Forelimb muscle (tissue), 1 donor: ENCODE measurements around the gene LRRC9. TPM values are rescaled to one million over a fixed set of nuclear protein-coding genes. Genes with fewer than 3 reads are reported as not detected.
A peak's percentile ranks its signal among the peaks of the same experiment; 100 is the strongest.
"Not testable (repeated sequence)": the region's sequence is repeated elsewhere in the genome, so short reads cannot be mapped to it uniquely, and the experiment has no call there.

Source experiments
- DNase-seq: peaks from one replicate; pipeline ENCODE4 v3.0.0-alpha.2; 2013; ENCODE audit warnings: low read depth
- polyA plus RNA-seq: library from polyadenylated mRNA; unstranded; fragments of 120-200 nt; gene quantifications from one replicate; pipeline ENCODE4 v1.2.1, GENCODE V29; 2013; ENCODE audit not compliant: insufficient read length

The LRRC9 gene
- polyA plus RNA-seq, 1 donor, result 0.47 TPM

GRCh38 chr14:60061371-60061770 is 141.4 kb downstream of the LRRC9 start:
- no peak for DNase-seq

DNA sequence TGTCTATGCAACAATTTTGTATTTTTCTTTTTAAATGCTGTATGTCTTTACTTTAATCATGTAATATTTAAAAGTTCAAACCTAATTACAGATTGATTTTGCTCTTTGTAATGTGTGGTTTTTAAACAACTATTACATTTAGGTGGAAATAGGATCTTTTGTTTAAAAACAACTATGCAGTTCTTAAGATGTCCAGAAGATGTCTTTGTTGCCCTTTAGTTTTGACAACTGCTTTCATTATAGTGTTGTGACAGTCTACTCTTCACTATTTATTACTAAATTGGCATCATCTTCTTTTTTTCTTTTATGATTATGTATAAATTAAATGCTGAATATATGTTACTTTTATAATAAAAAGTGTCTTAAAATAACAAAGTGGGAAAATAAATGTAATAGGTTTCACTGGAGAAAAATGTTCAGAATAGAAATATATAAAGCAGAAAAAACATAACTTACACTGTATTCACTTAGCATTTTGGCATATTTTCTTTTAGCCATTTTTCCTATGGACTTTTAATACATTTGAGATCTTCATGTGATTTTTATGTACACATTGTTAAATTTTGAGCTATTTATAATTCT is 144.6 kb downstream of the LRRC9 start:
- peak; percentile 24 for DNase-seq

- DNase-seq, result no peak
Observed at GRCh38 chr14:60067882-60068281, 147.9 kb downstream of the LRRC9 start.

- DNase-seq, result no peak
Observed at GRCh38 chr14:60079723-60080122, 159.8 kb downstream of the LRRC9 start.

DNA sequence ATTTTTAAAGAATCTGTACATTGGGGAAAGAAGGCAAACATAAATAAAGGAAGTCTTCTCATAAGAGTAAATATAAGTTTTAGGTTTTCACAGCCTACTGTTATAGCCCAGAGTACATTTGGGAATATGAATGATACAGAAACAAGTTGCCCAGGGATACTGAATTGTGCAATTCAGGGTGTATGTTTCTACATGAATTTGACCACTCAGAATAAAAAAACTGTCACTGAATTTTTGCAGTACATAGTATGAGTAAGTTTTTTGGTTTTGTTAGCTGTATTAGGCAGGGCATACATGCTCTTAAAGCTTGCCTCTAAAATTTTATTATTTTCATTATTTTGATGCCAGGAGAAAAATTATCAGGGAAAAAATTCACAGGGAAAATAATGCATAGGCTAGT is 165.1 kb downstream of the LRRC9 start:
- no peak for DNase-seq

DNA sequence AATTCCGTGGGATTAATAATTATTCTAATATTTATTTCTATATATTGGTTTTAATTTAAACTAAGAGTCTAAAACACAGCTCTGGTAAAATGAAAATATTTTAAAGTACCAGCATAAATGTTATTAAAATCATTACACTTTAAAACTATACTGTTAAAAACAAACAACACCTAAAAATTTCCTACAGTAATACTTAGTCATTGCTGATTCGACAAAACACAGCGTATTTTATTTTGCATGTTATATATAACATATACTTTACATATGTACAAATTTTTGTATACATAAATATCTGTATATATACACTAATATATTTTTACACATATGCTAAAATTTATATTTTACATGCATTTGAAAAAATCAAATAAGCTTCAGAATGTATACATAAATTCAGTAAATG is 165.7 kb downstream of the LRRC9 start:
- no peak for DNase-seq

GRCh38 chr14:60087668-60088067 is 167.7 kb downstream of the LRRC9 start:
- no peak for DNase-seq

DNA sequence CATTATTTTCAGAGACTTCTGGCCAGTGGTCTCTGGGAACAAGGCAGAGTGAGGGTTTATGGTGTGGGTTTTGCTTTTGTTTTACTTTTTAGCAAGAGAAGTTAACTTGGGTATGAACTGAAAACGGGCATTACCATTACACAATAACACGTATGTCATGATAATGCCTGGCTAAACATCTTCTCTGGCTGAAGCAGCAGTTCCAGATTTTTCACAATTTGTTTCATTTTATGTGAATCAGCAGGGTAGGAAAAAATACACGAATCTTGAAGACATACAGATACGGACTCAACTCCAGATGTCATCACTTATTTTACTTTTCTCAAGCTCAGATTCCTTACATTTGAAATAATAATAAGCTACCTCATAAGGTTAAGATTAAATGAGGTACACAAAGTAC is 169.3 kb downstream of the LRRC9 start:
- no peak for DNase-seq

GRCh38 chr14:60090864-60091519 is 171.0 kb downstream of the LRRC9 start:
- peak; percentile 26 for DNase-seq

GRCh38 chr14:60091550-60092525 is 171.9 kb downstream of the LRRC9 start, which contains the start of gene PCNX4:
PCNX4 (plus strand) TSS chr14:60091923; CDS start chr14:60107639, 15,716 bp downstream.
- DNase-seq, result peak; percentile 97

DNA sequence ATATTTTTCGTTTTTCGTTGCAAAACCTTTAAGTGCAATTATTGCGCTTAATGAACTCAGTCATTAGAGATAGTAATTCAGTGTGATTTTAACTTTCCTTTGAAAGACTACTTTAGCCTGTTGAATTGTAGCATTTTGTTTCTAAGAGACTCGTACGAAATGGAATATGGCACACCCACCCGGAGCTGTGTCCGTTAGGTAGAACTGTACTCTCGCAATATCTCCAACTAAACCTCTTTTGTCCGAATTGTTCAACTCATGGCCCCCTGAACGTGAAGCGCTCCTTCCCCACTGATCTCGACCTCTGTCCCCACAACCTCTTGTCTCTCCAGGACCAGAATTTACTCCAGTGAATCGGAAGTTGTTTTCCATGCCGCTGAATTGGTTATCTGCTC is 172.6 kb downstream of the LRRC9 start:
- DNase-seq, result peak; percentile 32

GRCh38 chr14:60093080-60093479 is 173.1 kb downstream of the LRRC9 start:
- DNase-seq, result no peak

GRCh38 chr14:60093606-60094005 is 173.7 kb downstream of the LRRC9 start:
- no peak for DNase-seq

GRCh38 chr14:60094306-60094897 is 174.5 kb downstream of the LRRC9 start:
- no peak for DNase-seq

GRCh38 chr14:60095231-60095630 is 175.3 kb downstream of the LRRC9 start:
- DNase-seq, result no peak

GRCh38 chr14:60095781-60096450 is 176.0 kb downstream of the LRRC9 start:
- no peak for DNase-seq

DNA sequence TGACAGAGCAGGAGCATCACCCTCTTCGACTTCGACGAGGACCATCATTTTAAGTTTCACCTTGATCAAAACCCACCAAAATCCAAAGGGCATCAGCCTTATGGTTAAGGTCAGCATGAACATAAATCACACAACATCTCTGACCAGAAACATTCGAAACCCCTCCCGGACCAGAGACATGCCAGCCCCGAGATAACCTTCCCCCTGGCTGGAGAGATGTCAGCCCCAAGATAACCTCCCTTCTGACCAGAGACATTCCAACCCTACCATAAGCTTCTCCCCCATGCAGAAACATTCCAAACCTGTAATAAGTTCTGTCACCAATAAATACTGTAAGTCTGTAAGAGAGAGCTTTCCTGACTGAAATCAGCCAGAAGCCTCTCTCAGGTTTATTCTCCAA is 178.0 kb downstream of the LRRC9 start:
- no peak for DNase-seq

DNA sequence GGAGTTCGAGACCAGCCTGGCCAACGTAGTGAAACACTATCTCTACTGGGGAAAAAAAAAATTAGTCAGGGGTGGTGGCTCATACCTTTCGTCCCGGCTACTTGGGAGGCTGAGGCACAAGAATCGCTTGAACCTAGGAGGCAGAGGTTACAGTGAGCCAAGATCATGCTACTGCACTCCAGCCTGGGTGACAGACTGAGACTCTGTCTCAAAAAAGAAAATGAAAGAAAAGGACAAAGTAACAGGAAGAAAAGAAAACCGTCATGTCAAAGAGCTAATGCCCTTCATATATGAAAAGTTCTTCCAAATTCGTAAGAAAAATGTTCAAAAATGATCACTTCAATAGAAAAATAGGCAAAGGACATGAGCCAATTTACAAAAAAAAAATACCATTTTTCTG is 179.9 kb downstream of the LRRC9 start:
- not testable (repeated sequence) for DNase-seq

GRCh38 chr14:60101786-60102185 is 181.8 kb downstream of the LRRC9 start:
- DNase-seq, result no peak

DNA sequence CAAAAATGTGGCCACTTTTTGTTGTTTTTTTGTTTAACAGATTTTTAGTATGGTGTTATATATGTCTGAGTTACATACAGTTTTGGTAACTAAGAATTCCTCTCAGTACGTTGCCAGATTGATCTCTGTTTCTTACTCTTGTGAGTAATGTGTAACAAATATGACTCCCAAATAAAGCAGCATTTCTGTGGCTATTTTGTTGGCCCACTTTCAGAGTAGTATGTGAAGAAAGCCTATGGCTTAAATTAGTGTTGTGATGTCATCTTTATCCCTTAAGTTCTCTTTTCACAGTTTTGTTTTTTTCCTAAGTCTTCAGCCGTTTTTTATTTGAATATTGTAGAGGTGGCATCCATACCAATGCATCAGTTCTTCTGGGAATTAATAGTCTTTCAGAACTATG is 182.4 kb downstream of the LRRC9 start:
- peak; percentile 34 for DNase-seq

- no peak for DNase-seq
Observed at GRCh38 chr14:60106339-60106738, 186.4 kb downstream of the LRRC9 start.

- DNase-seq, result no peak
Observed at GRCh38 chr14:60107477-60107876, 187.5 kb downstream of the LRRC9 start.
